Calu3 (cell line): ENCODE results near the gene EVC2. TPM values are rescaled to one million over a fixed set of nuclear protein-coding genes. Genes with fewer than 3 reads are reported as not detected.

Experiments used
- BruUV-seq: library from RNA; stranded (reverse); fragments of 400-500 nt; replicated peaks from 2 replicates; lab custom pipeline; 2021; lab: Mats Ljungman, UMichigan
- CTCF ChIA-PET: fragments of 300-600 bp; sonication (Branson Sonifier 250); formaldehyde crosslinking; loops from one replicate; lab custom pipeline; 2022; ENCODE audit warnings: antibody characterized with exemption; lab: Charles Lee
- DNase-seq: peaks from one replicate; pipeline ENCODE4 v3.0.0; 2022
- H3K27ac Mint-ChIP-seq: one replicate; pipeline ENCODE4 v1.8.0; 2022; ENCODE audit warnings: mixed read lengths; ENCODE audit not compliant: unreplicated experiment
- H3K27me3 Mint-ChIP-seq: one replicate; pipeline ENCODE4 v1.8.0; 2022; ENCODE audit warnings: mixed read lengths; ENCODE audit not compliant: unreplicated experiment
- H3K36me3 Mint-ChIP-seq: one replicate; pipeline ENCODE4 v1.8.0; 2022; ENCODE audit warnings: mild to moderate bottlenecking, moderate library complexity, mixed read lengths; ENCODE audit not compliant: insufficient read depth, unreplicated experiment
- H3K4me1 Mint-ChIP-seq: one replicate; pipeline ENCODE4 v1.8.0; 2022; ENCODE audit warnings: mild to moderate bottlenecking, low read depth, mixed read lengths; ENCODE audit not compliant: unreplicated experiment
- H3K4me3 Mint-ChIP-seq: one replicate; pipeline ENCODE4 v1.8.0; 2022; ENCODE audit warnings: mild to moderate bottlenecking, low read depth, moderate library complexity, mixed read lengths; ENCODE audit not compliant: unreplicated experiment
- H3K9me3 Mint-ChIP-seq: one replicate; pipeline ENCODE4 v1.8.0; 2022; ENCODE audit warnings: low read depth, mixed read lengths; ENCODE audit not compliant: unreplicated experiment
- CTCF ChIP-seq: fragments of 200-600 bp; IDR thresholded peaks from one replicate; pipeline ENCODE4 v1.8.0; 2022; ENCODE audit warnings: antibody characterized with exemption; ENCODE audit not compliant: unreplicated experiment
- intact Hi-C: fragments of 100-400 bp; cut with micrococcal nuclease; formaldehyde crosslinking; loops from one replicate; pipeline ENCODE4 v1.10.0; 2022; ENCODE audit not compliant: unreplicated experiment
- total RNA-seq: library from RNA; stranded (reverse); gene quantifications from 2 replicates; pipeline ENCODE4 v1.2.3, GENCODE V29; 2022

Gene EVC2
- total RNA-seq, 1 experiment from 2014 or later, result not detected

GRCh38 chr4:5719350-5720055 is 11.1 kb upstream of the EVC2 start:
- H3K27me3 Mint-ChIP-seq, result no peaks in the 10 kb centered on the region
- CTCF ChIA-PET, result no interaction called here
- no peak overlapping the region for H3K4me3 Mint-ChIP-seq
- no TSS peak for BruUV-seq
- TF ChIP-seq CTCF, result no peak
- intact Hi-C loops, result no loop called here
- H3K4me1 Mint-ChIP-seq, result no peaks in the 10 kb centered on the region
- no peak overlapping the region for H3K27ac Mint-ChIP-seq
- H3K36me3 Mint-ChIP-seq, result no peaks in the 10 kb centered on the region
- peaks cover 7% of the 10 kb centered on the region for H3K9me3 Mint-ChIP-seq
- DNase-seq, result no peak

- TF ChIP-seq CTCF, result no peak
- no TSS peak for BruUV-seq
- Mint-ChIP-seq H3K27me3 (no peaks in the 10 kb centered on the region), H3K27ac (no peak overlapping the region), H3K4me1 (no peaks in the 10 kb centered on the region), H3K36me3 (no peaks in the 10 kb centered on the region), H3K9me3 (peaks cover 7% of the 10 kb centered on the region), H3K4me3 (no peak overlapping the region)
- DNase-seq, result no peak
- CTCF ChIA-PET, result no interaction called here
- intact Hi-C loops, result no loop called here
Observed at GRCh38 chr4:5718411-5718810, 10.1 kb upstream of the EVC2 start.

GRCh38 chr4:5717449-5718158 is 9.2 kb upstream of the EVC2 start:
- no peak overlapping the region for H3K27ac Mint-ChIP-seq
- CTCF ChIA-PET, result no interaction called here
- DNase-seq, result no peak
- intact Hi-C loops, result no loop called here
- no peak overlapping the region for H3K4me3 Mint-ChIP-seq
- no TSS peak for BruUV-seq
- H3K27me3 Mint-ChIP-seq, result no peaks in the 10 kb centered on the region
- no peaks in the 10 kb centered on the region for H3K36me3 Mint-ChIP-seq
- TF ChIP-seq CTCF, result no peak
- no peaks in the 10 kb centered on the region for H3K4me1 Mint-ChIP-seq
- H3K9me3 Mint-ChIP-seq, result peaks cover 7% of the 10 kb centered on the region

GRCh38 chr4:5716391-5716790 is 8.0 kb upstream of the EVC2 start:
- TF ChIP-seq CTCF, result no peak
- Mint-ChIP-seq H3K9me3 (peaks cover 11% of the 10 kb centered on the region), H3K27ac (no peak overlapping the region), H3K36me3 (no peaks in the 10 kb centered on the region), H3K4me1 (no peaks in the 10 kb centered on the region), H3K4me3 (no peak overlapping the region), H3K27me3 (no peaks in the 10 kb centered on the region)
- DNase-seq, result no peak
- CTCF ChIA-PET, result no interaction called here
- intact Hi-C loops, result no loop called here
- no TSS peak for BruUV-seq
